B cell (primary cell): ENCODE data around the gene NEUROD6. TPM values are rescaled to one million over a fixed set of nuclear protein-coding genes. Genes with fewer than 3 reads are reported as not detected.

ENCODE experiments used
- ATAC-seq: fragments of 200-7000 bp; cut with Tn5 transposase; one replicate; pipeline ENCODE4 v1.10.0; 2021; ENCODE audit warnings: low read depth, mild to moderate bottlenecking, moderate number of reproducible peaks, moderate library complexity
- CTCF ChIA-PET: fragments of 350-600 bp; sonication (Branson Sonifier 250); formaldehyde crosslinking; loops from one replicate; lab custom pipeline; 2021; ENCODE audit warnings: antibody characterized with exemption, inconsistent platforms; lab: Charles Lee
- POLR2A ChIA-PET: fragments of 350-600 bp; sonication (Branson Sonifier 250); formaldehyde crosslinking; loops from one replicate; lab custom pipeline; 2021; ENCODE audit warnings: antibody characterized with exemption; lab: Charles Lee
- DNase-seq: peaks from one replicate; pipeline ENCODE4 v3.0.0; 2013
- H2AFZ ChIP-seq: 2 replicates; pipeline ENCODE4 v1.6.1; 2012; ENCODE audit warnings: mild to moderate bottlenecking, low read depth, low read length; ENCODE audit not compliant: insufficient read depth, poor library complexity, severe bottlenecking
- H3K27ac ChIP-seq, 2 donors: 1 replicate in 1 of 2; 2 replicates in 1 of 2; pipeline ENCODE4 v1.5.1; 2012 to 2013; ENCODE audit warnings: low read length in 2 of 2, mild to moderate bottlenecking in 2 of 2, moderate library complexity in 1 of 2
- H3K27me3 ChIP-seq, 4 experiments: fragments of 200-600 bp in 1 of 4; sonication (generic) in 1 of 4; replicated peaks in 1 of 4; 1 replicate in 2 of 4; 2 replicates in 2 of 4; pipeline versions ENCODE4 v1.6.1 to v1.7.0; 2013 to 2016; ENCODE audit warnings: low read length in 3 of 4, mild to moderate bottlenecking in 2 of 4, mixed read lengths in 1 of 4, moderate library complexity in 1 of 4; ENCODE audit not compliant: insufficient read depth in 4 of 4, control insufficient read depth in 3 of 4; ENCODE audit errors: control extremely low read depth in 1 of 4
- H3K36me3 ChIP-seq, 2 experiments: replicated peaks in 1 of 2; 1 replicate in 1 of 2; 2 replicates in 1 of 2; pipeline versions ENCODE4 v1.6.1 to v1.7.1; 2013; ENCODE audit warnings: low read length in 1 of 2; ENCODE audit not compliant: insufficient read depth in 2 of 2, control insufficient read depth in 1 of 2; ENCODE audit errors: control extremely low read depth in 1 of 2, extremely low read depth in 1 of 2
- H3K4me1 ChIP-seq, 2 donors: fragments of 200-600 bp in 1 of 2; sonication (generic) in 1 of 2; 1 replicate in 1 of 2; 2 replicates in 1 of 2; pipeline versions ENCODE4 v1.5.1 to v1.6.1; 2013 to 2017; ENCODE audit warnings: low read length in 2 of 2; ENCODE audit not compliant: control insufficient read depth in 2 of 2, insufficient read depth in 2 of 2
- H3K4me2 ChIP-seq: replicated peaks from 2 replicates; pipeline ENCODE3; 2012; ENCODE audit warnings: mild to moderate bottlenecking, low read depth, low read length; ENCODE audit not compliant: poor library complexity, severe bottlenecking
- H3K4me3 ChIP-seq, 5 experiments: fragments of 200-600 bp in 1 of 5; sonication (generic) in 1 of 5; 1 replicate in 3 of 5; 2 replicates in 2 of 5; pipeline versions ENCODE4 v1.5.1 to v1.7.0; 2011 to 2016; ENCODE audit warnings: low read length in 4 of 5, mild to moderate bottlenecking in 4 of 5, low read depth in 2 of 5, control low read depth in 1 of 5, moderate library complexity in 1 of 5; ENCODE audit not compliant: insufficient read depth in 1 of 5; ENCODE audit errors: control extremely low read depth in 1 of 5, extremely low read depth in 1 of 5
- H3K79me2 ChIP-seq: fragments of 200-600 bp; sonication (generic); one replicate; pipeline ENCODE4 v1.6.0; 2016; ENCODE audit warnings: low read length; ENCODE audit not compliant: control insufficient read depth, insufficient read depth
- H3K9ac ChIP-seq: fragments of 200-600 bp; sonication (generic); 2 replicates; pipeline ENCODE4 v1.6.1; 2017; ENCODE audit warnings: mild to moderate bottlenecking, low read length, moderate library complexity
- H3K9me3 ChIP-seq, 3 donors: one replicate each; pipeline versions ENCODE4 v1.6.1 to v1.7.1; 2013; ENCODE audit warnings: low read length in 2 of 3; ENCODE audit not compliant: control insufficient read depth in 2 of 3, insufficient read depth in 1 of 3; ENCODE audit errors: control extremely low read depth in 1 of 3
- H4K20me1 ChIP-seq: 2 replicates; pipeline ENCODE4 v1.6.0; 2012; ENCODE audit warnings: mild to moderate bottlenecking, low read length; ENCODE audit not compliant: insufficient read depth, control insufficient read depth, poor library complexity, severe bottlenecking
- H3K27ac Mint-ChIP-seq: one replicate; pipeline ENCODE4 v1.8.0; 2021; ENCODE audit warnings: mixed read lengths
- H3K27me3 Mint-ChIP-seq: one replicate; pipeline ENCODE4 v1.8.0; 2021; ENCODE audit warnings: mixed read lengths
- H3K4me1 Mint-ChIP-seq: one replicate; pipeline ENCODE4 v1.8.0; 2021; ENCODE audit warnings: mixed read lengths
- H3K4me3 Mint-ChIP-seq: one replicate; pipeline ENCODE4 v1.8.0; 2021; ENCODE audit warnings: mixed read lengths
- H3K9me3 Mint-ChIP-seq: one replicate; pipeline ENCODE4 v1.8.0; 2022; ENCODE audit warnings: mixed read lengths; ENCODE audit not compliant: insufficient read depth
- CTCF ChIP-seq: fragments of 200-600 bp; IDR thresholded peaks from one replicate; pipeline ENCODE4 v1.8.0; 2022; ENCODE audit warnings: antibody characterized with exemption, mild to moderate bottlenecking
- EZH2 ChIP-seq: IDR thresholded peaks from 2 replicates; pipeline ENCODE4 v1.6.1; 2012; ENCODE audit warnings: borderline replicate concordance, low read depth, mild to moderate bottlenecking, moderate library complexity, low read length; ENCODE audit not compliant: insufficient read depth, poor library complexity, severe bottlenecking
- WGBS: methylation state at CpG from one replicate; pipeline ENCODE4 v1.1.5; 2013; ENCODE audit warnings: missing lambda C conversion rate; ENCODE audit not compliant: insufficient coverage; 5-methylcytosine and 5-hydroxymethylcytosine counted together
- intact Hi-C: fragments of 100-400 bp; cut with micrococcal nuclease; formaldehyde crosslinking; loops from one replicate; pipeline ENCODE4 v1.10.0; 2022
- polyA plus RNA-seq: library from polyadenylated mRNA; depleted of rRNA; stranded (reverse); fragments of >200 nt; gene quantifications from 2 replicates; pipeline ENCODE4 v1.2.3, GENCODE V29; 2012
- total RNA-seq, 2 donors: library from RNA; stranded (reverse); fragments of 120-200 nt in 1 of 2; gene quantifications; 1 replicate in 1 of 2; 2 replicates in 1 of 2; pipeline versions ENCODE4 v1.2.3 to v1.2.4, GENCODE V29; 2013 to 2022

Gene NEUROD6
- total and polyA plus RNA-seq, 2 donors (not counting 1 experiment from before 2014, with no cell fraction given): not detected

GRCh38 chr7:31318313-31318712, 22.2 kb downstream of the NEUROD6 start:
- H3K9ac ChIP-seq: no peak overlapping the region
- no peaks in the 10 kb centered on the region for H3K27me3 ChIP-seq
- no peak overlapping the region for H3K27ac ChIP-seq
- H3K4me1 Mint-ChIP-seq: no peaks in the 10 kb centered on the region
- H3K36me3 ChIP-seq: no peaks in the 10 kb centered on the region
- no peaks in the 10 kb centered on the region for H3K79me2 ChIP-seq
- peaks cover 5% of the 10 kb centered on the region for H3K27me3 Mint-ChIP-seq
- no peaks in the 10 kb centered on the region for H3K9me3 Mint-ChIP-seq
- intact Hi-C loops: no loop called here
- TF ChIP-seq CTCF (no peak), EZH2 (no peak)
- H3K9me3 ChIP-seq: no peaks in the 10 kb centered on the region
- ChIA-PET CTCF (no interaction called here), POLR2A (no interaction called here)
- H2AFZ ChIP-seq: no peak overlapping the region
- no peaks in the 10 kb centered on the region for H4K20me1 ChIP-seq
- no peak for ATAC-seq
- 76% methylated on average over 3 of the region's 5 CpGs for WGBS
- H3K4me2 ChIP-seq: no peak overlapping the region
- no peak overlapping the region for H3K4me3 Mint-ChIP-seq
- H3K27ac Mint-ChIP-seq: no peak overlapping the region
- no peaks in the 10 kb centered on the region for H3K4me1 ChIP-seq
- no peak overlapping the region for H3K4me3 ChIP-seq
- no peak for DNase-seq

- Histone ChIP-seq H2AFZ (no peak overlapping the region), H3K27ac (no peak overlapping the region), H3K79me2 (no peaks in the 10 kb centered on the region), H3K9me3 (no peaks in the 10 kb centered on the region), H3K4me1 (no peaks in the 10 kb centered on the region), H3K9ac (no peak overlapping the region), H3K4me2 (no peak overlapping the region), H3K27me3 (no peaks in the 10 kb centered on the region), H3K36me3 (no peaks in the 10 kb centered on the region), H3K4me3 (no peak overlapping the region), H4K20me1 (no peaks in the 10 kb centered on the region)
- ChIA-PET POLR2A (no interaction called here), CTCF (no interaction called here)
- Mint-ChIP-seq H3K9me3 (no peaks in the 10 kb centered on the region), H3K4me3 (no peak overlapping the region), H3K4me1 (no peaks in the 10 kb centered on the region), H3K27me3 (peaks cover 5% of the 10 kb centered on the region), H3K27ac (no peak overlapping the region)
- no CpG with 5 or more reads among the region's 2 CpGs for WGBS
- no peak for TF ChIP-seq CTCF
- no peak for TF ChIP-seq EZH2
- DNase-seq: no peak
- intact Hi-C loops: no loop called here
- no peak for ATAC-seq
These were observed 23.6 kb downstream of the NEUROD6 start for GRCh38 chr7:31316876-31317275.
